A673 (cell line): ENCODE data around the gene CAVIN2. TPM values are rescaled to one million over a fixed set of nuclear protein-coding genes. Genes with fewer than 3 reads are reported as not detected.

Experiments used
- BruUV-seq: library from RNA; stranded (reverse); fragments of 400-500 nt; replicated peaks from 2 replicates; lab custom pipeline; 2021; lab: Mats Ljungman, UMichigan
- CTCF ChIA-PET: fragments of 300-600 bp; sonication (Branson Sonifier 250); formaldehyde crosslinking; loops from one replicate; lab custom pipeline; 2022; ENCODE audit warnings: antibody characterized with exemption; lab: Charles Lee
- POLR2A ChIA-PET: fragments of 300-600 bp; sonication (Branson Sonifier 250); formaldehyde crosslinking; loops from one replicate; lab custom pipeline; 2022; ENCODE audit warnings: antibody characterized with exemption; ENCODE audit not compliant: low non-redundant PET; lab: Charles Lee
- DNase-seq: peaks from one replicate; pipeline ENCODE4 v3.0.0-alpha.2; 2015; ENCODE audit warnings: low spot score
- H3K27ac ChIP-seq: fragments of 200-600 bp; sonication (generic); 2 replicates; pipeline ENCODE4 v1.5.1; 2016; ENCODE audit warnings: mixed run types, low read depth, mild to moderate bottlenecking, mixed read lengths, antibody characterized with exemption, low read length; ENCODE audit not compliant: poor library complexity, severe bottlenecking
- H3K27me3 ChIP-seq: fragments of 200-600 bp; sonication (generic); replicated peaks from 2 replicates; pipeline ENCODE4 v1.6.1; 2017; ENCODE audit warnings: mixed run types, low read depth, mild to moderate bottlenecking, mixed read lengths, antibody characterized with exemption, low read length; ENCODE audit not compliant: insufficient read depth, poor library complexity
- H3K36me3 ChIP-seq: fragments of 200-600 bp; sonication (generic); 2 replicates; pipeline ENCODE4 v1.6.1; 2016; ENCODE audit warnings: mixed run types, mild to moderate bottlenecking, mixed read lengths, antibody characterized with exemption, low read length; ENCODE audit not compliant: insufficient read depth, poor library complexity, severe bottlenecking
- H3K4me1 ChIP-seq: fragments of 200-600 bp; sonication (generic); 2 replicates; pipeline ENCODE4 v1.6.1; 2017; ENCODE audit warnings: mixed run types, mild to moderate bottlenecking, mixed read lengths, antibody characterized with exemption, low read length; ENCODE audit not compliant: insufficient read depth, poor library complexity, severe bottlenecking
- H3K4me3 ChIP-seq: fragments of 200-600 bp; sonication (generic); 2 replicates; pipeline ENCODE4 v1.5.1; 2016; ENCODE audit warnings: low read depth, mixed run types, mild to moderate bottlenecking, mixed read lengths, low read length; ENCODE audit not compliant: poor library complexity, severe bottlenecking
- H3K9me3 ChIP-seq: fragments of 200-600 bp; sonication (generic); 2 replicates; pipeline ENCODE4 v1.6.1; 2016; ENCODE audit warnings: mixed run types, low read depth, mild to moderate bottlenecking, mixed read lengths, antibody characterized with exemption, low read length; ENCODE audit not compliant: poor library complexity, severe bottlenecking
- EZH2 ChIP-seq: fragments of 200-600 bp; sonication (generic); IDR thresholded peaks from 2 replicates; pipeline ENCODE4 v1.6.1; 2017; ENCODE audit warnings: borderline replicate concordance, low read depth, mild to moderate bottlenecking, mixed read lengths, antibody characterized with exemption, low read length; ENCODE audit not compliant: poor library complexity, severe bottlenecking
- intact Hi-C: fragments of 100-400 bp; cut with micrococcal nuclease; formaldehyde crosslinking; loops from one replicate; pipeline ENCODE4 v1.10.0; 2022; ENCODE audit not compliant: unreplicated experiment
- total RNA-seq: library from RNA; stranded (reverse); gene quantifications from 2 replicates; pipeline ENCODE4 v1.2.3, GENCODE V29; 2021
- TF ChIP-seq, protein P1 (sequence below): fragments of 300-800, 200-600 bp; sonication (generic); conservative IDR thresholded peaks from 2 replicates; pipeline ENCODE4 v1.5.1; 2017; ENCODE audit warnings: low read depth, mild to moderate bottlenecking, antibody characterized with exemption, low read length, moderate library complexity, mixed read lengths

CAVIN2 gene
- total RNA-seq, 1 experiment from 2014 or later: 0.28 TPM

DNA sequence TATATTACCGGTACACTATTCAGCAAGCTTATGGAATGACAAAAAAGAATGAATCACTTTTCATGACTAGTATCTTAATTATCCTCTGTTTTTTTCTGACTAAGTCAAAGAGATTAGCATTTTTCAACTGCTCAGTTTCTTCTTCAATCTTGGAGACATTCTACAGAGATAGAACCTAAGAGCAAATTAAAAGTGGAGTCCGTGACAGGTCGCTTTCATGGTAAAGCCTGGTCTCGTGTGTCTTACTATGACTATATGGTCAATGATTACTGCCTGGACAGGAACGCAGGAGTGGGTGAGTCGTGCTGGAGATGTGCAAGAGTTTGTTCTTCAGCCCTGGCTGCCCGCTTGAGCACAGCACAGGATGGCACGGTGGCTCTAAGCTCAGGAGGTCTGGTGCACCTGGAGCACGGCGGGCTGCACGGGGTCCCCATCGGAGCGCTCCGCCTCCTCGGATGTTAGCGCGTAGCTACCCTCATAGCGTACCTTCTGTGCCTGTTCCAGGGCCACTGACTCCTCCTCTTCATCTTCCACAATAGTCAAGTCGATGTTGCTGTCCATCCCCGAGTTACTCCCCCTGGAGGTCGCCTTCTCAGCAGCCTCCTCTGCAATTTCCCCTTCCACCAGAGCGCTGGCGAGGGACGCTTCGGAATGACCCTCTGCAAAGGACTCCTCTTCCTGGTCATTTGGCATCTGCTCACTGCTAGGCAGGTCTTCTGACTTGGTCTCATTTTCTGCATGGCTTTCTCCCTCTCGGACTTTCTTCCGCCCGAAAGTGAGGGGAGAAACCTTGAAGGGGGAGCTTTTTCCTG is 11.1 kb downstream of the CAVIN2 start:
- H3K27me3 ChIP-seq: no peaks in the 10 kb centered on the region
- no peaks in the 10 kb centered on the region for H3K4me1 ChIP-seq
- DNase-seq: no peak
- TF ChIP-seq EZH2: no peak
- TF ChIP-seq, protein P1, sequence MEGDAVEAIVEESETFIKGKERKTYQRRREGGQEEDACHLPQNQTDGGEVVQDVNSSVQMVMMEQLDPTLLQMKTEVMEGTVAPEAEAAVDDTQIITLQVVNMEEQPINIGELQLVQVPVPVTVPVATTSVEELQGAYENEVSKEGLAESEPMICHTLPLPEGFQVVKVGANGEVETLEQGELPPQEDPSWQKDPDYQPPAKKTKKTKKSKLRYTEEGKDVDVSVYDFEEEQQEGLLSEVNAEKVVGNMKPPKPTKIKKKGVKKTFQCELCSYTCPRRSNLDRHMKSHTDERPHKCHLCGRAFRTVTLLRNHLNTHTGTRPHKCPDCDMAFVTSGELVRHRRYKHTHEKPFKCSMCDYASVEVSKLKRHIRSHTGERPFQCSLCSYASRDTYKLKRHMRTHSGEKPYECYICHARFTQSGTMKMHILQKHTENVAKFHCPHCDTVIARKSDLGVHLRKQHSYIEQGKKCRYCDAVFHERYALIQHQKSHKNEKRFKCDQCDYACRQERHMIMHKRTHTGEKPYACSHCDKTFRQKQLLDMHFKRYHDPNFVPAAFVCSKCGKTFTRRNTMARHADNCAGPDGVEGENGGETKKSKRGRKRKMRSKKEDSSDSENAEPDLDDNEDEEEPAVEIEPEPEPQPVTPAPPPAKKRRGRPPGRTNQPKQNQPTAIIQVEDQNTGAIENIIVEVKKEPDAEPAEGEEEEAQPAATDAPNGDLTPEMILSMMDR: no peak
- intact Hi-C loops: no loop called here
- H3K9me3 ChIP-seq: no peaks in the 10 kb centered on the region
- H3K27ac ChIP-seq: no peak overlapping the region
- CTCF ChIA-PET: interaction anchor here (0.6 kb wide), 1 partner anchor 448 kb away, joined by 6 read pairs; no protein-coding TSS in a partner anchor
- POLR2A ChIA-PET: no interaction called here
- H3K36me3 ChIP-seq: no peaks in the 10 kb centered on the region
- no peak overlapping the region for H3K4me3 ChIP-seq
- no TSS peak for BruUV-seq

DNA sequence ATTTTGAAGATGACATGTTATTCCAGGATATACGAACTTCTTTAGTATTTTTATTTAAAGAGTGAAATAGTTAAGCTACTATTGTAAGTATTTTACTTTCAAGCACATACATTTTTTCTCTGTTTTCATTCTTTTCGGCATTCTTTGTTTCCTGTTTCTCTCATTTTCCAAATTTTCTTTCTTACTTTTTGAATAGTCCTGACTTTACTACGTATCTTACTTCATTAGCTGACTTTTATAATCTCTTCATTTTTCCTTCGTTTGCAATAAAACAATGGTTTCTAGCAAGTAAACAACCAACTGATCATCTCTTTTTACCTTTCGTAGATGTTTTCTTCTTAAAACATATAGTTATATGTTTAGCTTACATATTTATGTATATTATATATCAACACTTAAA is 11.8 kb downstream of the CAVIN2 start:
- no peaks in the 10 kb centered on the region for H3K36me3 ChIP-seq
- H3K27ac ChIP-seq: no peak overlapping the region
- TF ChIP-seq EZH2: no peak
- TF ChIP-seq, protein P1: no peak
- ChIA-PET POLR2A (no interaction called here), CTCF (interaction anchor here (0.6 kb wide), 1 partner anchor 448 kb away, joined by 6 read pairs; no protein-coding TSS in a partner anchor)
- BruUV-seq: no TSS peak
- no peaks in the 10 kb centered on the region for H3K4me1 ChIP-seq
- DNase-seq: no peak
- no peak overlapping the region for H3K4me3 ChIP-seq
- no peaks in the 10 kb centered on the region for H3K9me3 ChIP-seq
- intact Hi-C loops: no loop called here
- no peaks in the 10 kb centered on the region for H3K27me3 ChIP-seq

DNA sequence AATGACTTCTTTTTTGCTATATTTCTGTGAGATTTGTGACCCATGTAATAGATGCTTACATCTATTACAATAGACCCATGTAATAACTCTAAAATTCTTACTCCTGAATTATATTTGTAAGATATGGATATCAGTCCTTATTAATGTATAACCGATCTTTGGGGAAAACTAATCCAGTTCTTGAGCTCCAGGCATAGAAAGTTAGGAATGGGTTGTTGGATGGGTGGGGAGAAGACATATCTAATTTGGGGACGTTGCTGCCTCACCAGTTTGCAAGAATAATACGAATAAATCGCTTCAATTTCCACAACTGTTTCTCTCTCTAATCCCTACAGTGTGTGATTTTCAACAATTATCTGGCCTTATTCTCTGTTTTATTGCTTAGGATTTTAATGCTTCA is 13.5 kb downstream of the CAVIN2 start:
- no peaks in the 10 kb centered on the region for H3K27me3 ChIP-seq
- H3K4me1 ChIP-seq: no peaks in the 10 kb centered on the region
- CTCF ChIA-PET: no interaction called here
- no peak for DNase-seq
- H3K9me3 ChIP-seq: no peaks in the 10 kb centered on the region
- no peak overlapping the region for H3K4me3 ChIP-seq
- POLR2A ChIA-PET: no interaction called here
- no peak for TF ChIP-seq EZH2
- TF ChIP-seq, protein P1: no peak
- no peak overlapping the region for H3K27ac ChIP-seq
- BruUV-seq: no TSS peak
- intact Hi-C loops: no loop called here
- H3K36me3 ChIP-seq: no peaks in the 10 kb centered on the region
